ENCODE measurements around the gene TAS2R60.
"Not testable (repeated sequence)": the region's sequence is repeated elsewhere in the genome, so short reads cannot be mapped to it uniquely, and the experiment has no call there.

Gene TAS2R60

DNA sequence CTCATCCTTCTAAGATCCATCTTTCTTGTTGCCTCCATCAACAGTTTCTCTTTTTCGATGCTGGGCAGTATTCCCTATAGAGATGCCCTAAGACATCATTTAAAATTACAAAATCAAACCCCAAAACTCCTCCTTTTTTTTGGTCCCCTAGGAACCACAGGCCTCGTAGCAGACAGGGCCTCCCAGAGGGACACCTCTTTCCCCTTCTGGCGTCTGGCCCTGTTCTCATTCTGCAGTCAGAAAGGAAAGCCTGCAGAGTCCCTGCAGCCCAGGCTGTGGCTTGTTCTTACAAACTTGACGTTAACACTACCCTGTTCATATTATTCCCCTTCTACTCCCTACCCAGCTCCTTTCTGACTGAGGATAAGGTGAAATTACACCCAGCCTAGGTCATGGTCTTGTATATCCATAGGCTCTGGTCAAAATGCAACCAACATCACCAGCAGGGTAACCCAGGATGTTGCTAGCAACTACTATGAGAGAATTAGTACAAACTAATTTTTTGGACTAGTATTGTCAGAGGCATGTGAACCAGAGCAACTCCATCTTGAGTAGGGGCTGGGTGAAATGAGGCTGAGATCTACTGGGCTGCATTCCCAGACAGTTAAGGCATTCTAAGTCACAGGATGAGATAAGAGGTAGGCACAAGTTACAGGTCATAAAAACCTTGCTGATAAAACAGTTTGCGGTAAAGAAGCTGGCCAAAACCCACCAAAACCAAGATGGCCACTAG lies 31.1 kb upstream of the TAS2R60 start:
- no peak for DNase-seq (ENCODE audit: low read depth in 2 of 2)

GRCh38 chr7:143413123-143413522 lies 30.1 kb upstream of the TAS2R60 start:
- DNase-seq (ENCODE audit: low read depth in 2 of 2) = no peak

DNA sequence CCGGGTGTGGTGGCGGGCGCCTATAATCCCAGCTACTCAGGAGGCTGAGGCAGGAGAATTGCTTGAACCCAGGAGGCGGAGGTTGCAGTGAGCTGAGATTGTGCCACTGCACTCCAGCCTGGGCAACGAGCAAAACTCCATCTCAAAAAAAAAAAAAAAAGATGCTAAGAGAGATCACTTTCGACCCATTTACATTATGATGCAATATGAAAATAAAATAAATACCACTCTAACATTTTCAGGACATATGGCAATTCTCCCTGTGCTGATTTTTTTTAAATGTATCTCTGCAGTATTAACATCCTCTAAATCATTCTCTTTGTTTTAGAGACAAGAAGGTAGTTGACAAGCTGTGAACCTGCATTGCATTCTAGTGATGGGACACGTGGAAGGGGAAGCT lies 28.0 kb upstream of the TAS2R60 start:
- not testable (repeated sequence) for DNase-seq (ENCODE audit: low read depth in 2 of 2)

GRCh38 chr7:143415742-143416397 lies 27.4 kb upstream of the TAS2R60 start:
- DNase-seq (ENCODE audit: low read depth in 2 of 2) = no peak

- DNase-seq (ENCODE audit: low read depth in 2 of 2) = no peak
Observed at GRCh38 chr7:143416565-143417149, 26.6 kb upstream of the TAS2R60 start.

DNA sequence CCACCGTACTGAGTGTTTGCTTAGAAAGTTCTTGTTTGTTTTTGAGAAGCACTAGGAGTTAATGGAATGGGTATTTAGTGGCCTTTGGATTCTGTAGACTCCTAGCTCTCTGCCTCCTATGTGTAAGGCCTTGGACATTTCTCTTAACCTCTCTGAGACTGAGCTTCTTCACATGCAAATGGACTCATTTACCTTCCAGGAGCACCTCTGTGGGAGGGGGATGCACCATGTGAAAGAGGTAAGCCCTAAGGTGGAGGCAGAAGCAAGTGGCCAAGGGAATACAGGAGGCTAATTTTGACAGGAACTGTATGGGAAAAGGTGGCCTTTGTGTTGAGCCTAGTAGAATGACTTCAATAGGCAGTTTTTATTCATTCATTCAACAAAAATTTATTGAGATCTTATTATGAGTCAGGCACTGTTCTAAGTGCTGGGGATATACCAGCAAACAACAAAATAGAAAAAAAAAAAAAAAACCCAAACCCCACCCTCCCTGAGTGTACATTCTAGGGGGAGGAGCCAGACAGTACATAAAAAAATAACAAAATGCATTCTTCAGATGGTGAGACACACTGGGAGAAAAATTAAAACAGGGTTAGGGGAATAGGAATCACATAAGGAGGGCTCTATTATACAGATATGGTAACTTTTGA lies 25.4 kb upstream of the TAS2R60 start:
- no peak for DNase-seq (ENCODE audit: low read depth in 2 of 2)

DNA sequence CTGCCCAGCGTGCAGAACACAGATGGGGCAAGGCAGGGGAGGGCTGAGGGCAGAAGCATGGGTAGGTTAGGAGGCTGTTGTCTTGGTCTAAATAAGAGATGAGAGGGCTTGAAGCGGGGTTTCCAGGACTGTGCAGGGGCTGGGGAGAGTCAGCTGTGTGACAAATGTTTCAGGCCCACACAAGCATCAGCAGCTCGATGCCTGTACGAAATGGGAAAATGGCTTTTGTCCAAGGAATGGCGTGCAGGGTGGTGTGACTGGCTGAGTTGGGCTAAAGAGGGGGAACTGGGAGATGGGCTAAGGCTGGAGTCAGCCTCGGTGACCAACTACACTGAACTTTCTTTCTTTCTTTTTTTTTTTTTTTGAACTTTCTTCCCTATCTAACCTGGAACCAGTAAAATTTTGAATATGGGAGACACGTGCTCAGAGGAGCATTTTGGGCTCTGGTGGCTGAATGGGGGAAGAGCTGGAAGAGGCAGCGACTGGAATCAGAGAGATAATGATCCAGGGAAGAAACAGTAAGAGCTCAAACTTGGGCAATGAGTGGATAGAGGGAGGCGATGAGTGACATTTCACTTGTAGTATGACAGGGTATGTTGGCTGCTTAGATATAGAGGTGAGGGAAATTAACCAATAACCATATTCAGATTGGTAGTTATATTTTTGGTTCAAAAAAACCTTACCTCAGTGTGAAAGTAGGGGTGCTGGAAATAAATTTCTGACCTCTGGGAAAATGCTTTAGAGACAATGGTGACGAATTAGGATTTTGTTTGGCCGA lies 24.4 kb upstream of the TAS2R60 start:
- DNase-seq (ENCODE audit: low read depth in 2 of 2) = no peak

GRCh38 chr7:143419880-143420279 lies 23.4 kb upstream of the TAS2R60 start:
- no peak for DNase-seq (ENCODE audit: low read depth in 2 of 2)

DNA sequence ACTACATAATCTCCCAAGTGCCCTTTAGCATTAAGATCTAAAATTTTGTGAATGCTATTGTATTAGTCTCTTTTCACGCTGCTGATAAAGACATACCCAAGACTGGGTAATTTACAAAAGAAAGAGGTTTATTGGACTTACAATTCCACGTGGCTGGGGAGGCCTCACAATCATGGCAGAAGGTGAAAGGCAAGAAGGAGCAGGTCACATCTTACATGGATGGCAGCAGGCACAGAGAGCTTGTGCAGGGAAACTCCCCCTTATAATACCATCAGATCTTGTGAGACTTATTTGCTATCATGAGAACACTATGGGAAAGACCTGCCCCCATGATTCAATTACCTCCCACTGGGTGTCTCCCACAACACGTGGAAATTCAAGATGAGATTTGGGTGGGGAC lies 22.6 kb upstream of the TAS2R60 start:
- DNase-seq (ENCODE audit: low read depth in 2 of 2) = not testable (repeated sequence)

- no peak for DNase-seq (ENCODE audit: low read depth in 2 of 2)
Observed at GRCh38 chr7:143422033-143422432, 21.2 kb upstream of the TAS2R60 start.

DNA sequence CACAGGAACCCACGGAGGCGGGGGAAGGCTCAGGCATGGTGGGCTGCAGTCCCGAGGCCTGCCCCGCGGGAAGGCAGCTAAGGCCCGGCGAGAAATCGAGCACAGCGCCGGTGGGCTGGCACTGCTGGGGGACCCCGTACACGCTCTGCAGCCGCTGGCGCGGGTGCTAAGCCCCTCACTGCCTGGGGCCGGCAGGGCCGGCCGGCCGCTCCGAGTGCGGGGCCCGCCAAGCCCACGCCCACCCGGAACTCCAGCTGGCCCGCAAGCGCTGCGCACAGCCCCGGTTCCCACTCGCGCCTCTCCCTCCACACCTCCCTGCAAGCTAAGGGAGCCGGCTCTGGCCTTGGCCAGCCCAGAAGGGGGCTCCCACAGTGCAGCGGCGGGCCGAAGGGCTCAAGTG lies 18.8 kb upstream of the TAS2R60 start:
- not testable (repeated sequence) for DNase-seq (ENCODE audit: low read depth in 2 of 2)

GRCh38 chr7:143426479-143427142 lies 16.6 kb upstream of the TAS2R60 start:
- DNase-seq (ENCODE audit: low read depth in 2 of 2) = no peak

DNA sequence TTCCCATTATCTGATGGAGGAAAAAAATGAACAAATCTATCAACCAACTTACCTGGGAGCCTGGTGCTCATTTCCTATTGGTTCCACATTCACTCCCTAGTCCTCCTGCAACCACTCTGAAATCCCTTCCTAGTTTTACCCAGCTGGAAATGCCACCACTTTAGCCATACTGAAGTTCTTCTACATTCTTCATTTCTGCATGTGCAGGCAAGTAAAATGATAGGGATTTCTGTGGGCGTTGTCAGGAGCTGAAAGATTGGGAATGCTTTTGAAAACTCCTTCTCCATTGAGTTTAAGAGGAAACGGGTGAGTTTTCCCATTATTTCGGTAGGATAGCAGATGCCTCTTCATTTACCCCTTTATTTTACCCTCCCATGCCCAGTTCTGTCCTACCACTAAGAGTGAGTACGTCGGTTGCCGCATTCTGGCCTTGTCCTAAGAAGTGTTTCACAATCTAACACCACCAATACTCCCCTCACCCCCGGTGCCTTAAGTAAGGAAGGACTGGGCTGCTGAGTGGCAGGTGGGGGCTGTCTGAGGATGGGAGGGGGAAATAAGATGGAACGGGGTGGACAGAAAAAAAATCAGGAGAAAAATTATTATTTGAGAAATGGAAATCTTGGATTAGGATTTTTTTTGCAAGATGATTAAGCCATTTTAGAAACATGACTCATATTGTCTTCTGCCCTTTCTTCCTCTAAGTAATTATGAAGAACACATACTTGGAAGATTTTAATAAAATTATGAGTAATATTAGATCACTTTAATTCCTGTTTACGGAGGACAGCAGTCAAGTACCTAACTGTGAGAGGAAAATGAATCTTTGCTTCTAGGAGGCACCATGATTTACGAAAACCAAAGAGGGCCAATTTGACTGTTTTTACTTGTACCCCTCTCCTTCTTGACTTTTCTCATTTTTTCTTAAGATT lies 13.2 kb upstream of the TAS2R60 start:
- DNase-seq (ENCODE audit: low read depth in 2 of 2) = no peak

DNA sequence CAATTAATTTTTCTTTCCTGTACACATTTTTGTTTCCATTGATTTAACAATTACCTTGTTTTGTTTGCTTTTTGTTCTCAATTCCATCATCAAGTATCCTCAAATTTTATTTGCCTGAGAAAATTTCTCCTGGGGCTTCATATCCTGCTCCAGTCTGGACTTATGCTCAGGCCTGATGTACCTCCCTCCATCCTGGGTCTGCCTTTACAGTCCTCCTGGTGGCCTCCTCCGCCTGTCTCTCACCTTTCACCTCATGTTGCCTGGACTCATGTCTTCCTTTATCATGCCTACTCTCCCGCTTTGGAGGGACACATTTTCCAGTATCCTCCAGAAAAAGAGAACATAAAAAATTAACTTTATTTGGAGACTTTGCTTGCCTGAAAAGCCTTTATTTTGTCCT lies 12.1 kb upstream of the TAS2R60 start:
- no peak for DNase-seq (ENCODE audit: low read depth in 2 of 2)

GRCh38 chr7:143433759-143434158 lies 9.5 kb upstream of the TAS2R60 start:
- DNase-seq (ENCODE audit: low read depth in 2 of 2) = no peak

GRCh38 chr7:143434660-143435059 lies 8.6 kb upstream of the TAS2R60 start:
- no peak for DNase-seq (ENCODE audit: low read depth in 2 of 2)

DNA sequence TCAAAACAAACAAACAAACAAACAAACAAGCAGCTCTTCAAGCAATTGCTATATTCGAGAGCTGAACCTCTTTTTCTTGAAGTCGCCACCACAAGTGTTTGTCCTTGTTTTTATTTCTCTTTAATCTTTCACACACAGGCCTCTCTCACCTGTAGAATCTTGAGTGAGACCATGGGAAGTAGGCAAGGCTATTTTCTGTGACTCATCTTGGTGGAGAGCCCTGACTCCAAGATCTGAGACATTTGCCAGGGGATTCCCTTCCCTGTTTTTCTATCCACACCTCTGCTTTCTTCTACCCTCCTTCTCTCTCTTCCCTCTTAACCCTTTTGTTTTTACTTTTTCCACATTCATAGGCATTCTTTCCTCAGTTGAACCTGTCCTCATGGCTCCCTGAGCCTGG lies 8.0 kb upstream of the TAS2R60 start:
- no peak for DNase-seq (ENCODE audit: low read depth in 2 of 2)

- DNase-seq (ENCODE audit: low read depth in 2 of 2) = no peak
Observed at GRCh38 chr7:143436325-143436946, 6.8 kb upstream of the TAS2R60 start.

GRCh38 chr7:143437578-143437977 lies 5.7 kb upstream of the TAS2R60 start:
- no peak for DNase-seq (ENCODE audit: low read depth in 2 of 2)

DNA sequence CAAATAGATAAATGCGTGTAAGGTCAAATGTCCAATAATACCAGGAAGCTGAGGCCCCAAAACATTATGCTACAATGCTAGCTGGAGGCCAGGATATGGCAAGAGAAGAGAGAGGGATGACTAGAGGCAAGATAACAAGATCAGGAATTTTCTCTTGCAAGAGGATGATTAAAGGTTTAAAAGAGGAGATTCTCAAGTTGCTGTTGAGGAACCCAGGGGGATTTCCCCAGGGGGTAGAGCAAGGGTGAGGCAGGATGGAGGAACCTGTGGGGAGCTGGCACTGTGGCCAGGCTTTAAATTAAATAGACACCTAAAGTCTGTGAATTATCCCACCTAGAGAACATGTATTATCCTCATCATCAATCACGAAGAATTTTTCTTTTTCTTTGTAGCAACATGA lies 3.4 kb upstream of the TAS2R60 start:
- DNase-seq (ENCODE audit: low read depth in 2 of 2) = no peak
